PC-3 (cell line): ENCODE results near the gene APBB2. TPM values are rescaled to one million over a fixed set of nuclear protein-coding genes. Genes with fewer than 3 reads are reported as not detected.
A peak's percentile ranks its signal among the peaks of the same experiment; 100 is the strongest.
"Not testable (repeated sequence)": the region's sequence is repeated elsewhere in the genome, so short reads cannot be mapped to it uniquely, and the experiment has no call there.

Source experiments
- ATAC-seq: fragments of 200-7000 bp; cut with Tn5 transposase; 2 replicates; pipeline ENCODE4 v1.9.1; 2020; ENCODE audit warnings: mild to moderate bottlenecking, moderate library complexity
- BruUV-seq: library from RNA; stranded (reverse); fragments of 400-500 nt; replicated peaks from 2 replicates; lab custom pipeline; 2021; lab: Mats Ljungman, UMichigan
- CTCF ChIA-PET: fragments of 300-600 bp; sonication (Branson Sonifier 250); formaldehyde crosslinking; loops from one replicate; lab custom pipeline; 2022; ENCODE audit warnings: antibody characterized with exemption; lab: Charles Lee
- POLR2A ChIA-PET: fragments of 300-600 bp; sonication (Branson Sonifier 250); formaldehyde crosslinking; loops from one replicate; lab custom pipeline; 2022; ENCODE audit warnings: antibody characterized with exemption; ENCODE audit not compliant: unreplicated experiment; lab: Charles Lee
- DNase-seq: peaks from one replicate; pipeline ENCODE4 v3.0.0-alpha.2; 2015
- H2AFZ ChIP-seq: fragments of 300-600 bp; sonication (generic); 2 replicates; pipeline ENCODE4 v1.6.0; 2016; ENCODE audit warnings: antibody characterized with exemption, low read length
- H3F3A ChIP-seq: fragments of 300-600 bp; sonication (generic); one replicate; pipeline ENCODE4 v1.6.0; 2017; ENCODE audit warnings: antibody characterized with exemption, low read length, control low read depth, mild to moderate bottlenecking; ENCODE audit not compliant: unreplicated experiment
- H3K27ac ChIP-seq: fragments of 300-600 bp; sonication (generic); 2 replicates; pipeline ENCODE4 v1.5.1; 2016; ENCODE audit warnings: mild to moderate bottlenecking, low read length
- H3K27me3 ChIP-seq: fragments of 300-600 bp; sonication (generic); 2 replicates; pipeline ENCODE4 v1.6.1; 2016; ENCODE audit warnings: low read length, mixed read lengths
- H3K36me3 ChIP-seq: fragments of 300-600 bp; sonication (generic); 2 replicates; pipeline ENCODE4 v1.6.1; 2016; ENCODE audit warnings: low read depth, mixed run types, low read length, mixed read lengths
- H3K4me1 ChIP-seq: fragments of 300-600 bp; sonication (generic); 2 replicates; pipeline ENCODE4 v1.5.1; 2016; ENCODE audit warnings: low read length; ENCODE audit not compliant: insufficient read depth
- H3K4me2 ChIP-seq: fragments of 300-600 bp; sonication (generic); 2 replicates; pipeline ENCODE4 v1.6.0; 2016; ENCODE audit warnings: low read length
- H3K4me3 ChIP-seq: fragments of 300-600 bp; sonication (generic); 2 replicates; pipeline ENCODE4 v1.5.1; 2016; ENCODE audit warnings: mild to moderate bottlenecking, low read length, mixed read lengths
- H3K79me2 ChIP-seq: fragments of 300-600 bp; sonication (generic); 2 replicates; pipeline ENCODE4 v1.6.1; 2017; ENCODE audit warnings: low read length, mixed read lengths
- H3K9ac ChIP-seq: fragments of 300-600 bp; sonication (generic); 2 replicates; pipeline ENCODE4 v1.6.0; 2016; ENCODE audit warnings: mild to moderate bottlenecking, low read length
- H3K9me2 ChIP-seq: fragments of 300-600 bp; sonication (generic); replicated peaks from 2 replicates; pipeline ENCODE4 v1.6.1; 2016; ENCODE audit warnings: mixed run types, low read length, mixed read lengths
- H3K9me3 ChIP-seq: fragments of 300-600 bp; sonication (generic); 2 replicates; pipeline ENCODE4 v1.6.1; 2016; ENCODE audit warnings: low read length, mixed read lengths
- H4K20me1 ChIP-seq: fragments of 300-600 bp; sonication (generic); 2 replicates; pipeline ENCODE4 v1.6.1; 2016; ENCODE audit warnings: low read length, mixed read lengths
- EZH2 ChIP-seq: fragments of 300-600 bp; sonication (generic); IDR thresholded peaks from one replicate; pipeline ENCODE4 v1.6.1; 2017; ENCODE audit warnings: antibody characterized with exemption, mild to moderate bottlenecking, low read length; ENCODE audit not compliant: unreplicated experiment
- EZH2phosphoT487 ChIP-seq: fragments of 300-600 bp; sonication (generic); IDR thresholded peaks from 2 replicates; pipeline ENCODE4 v1.6.1; 2018; ENCODE audit warnings: mild to moderate bottlenecking, antibody characterized with exemption, low read length, borderline replicate concordance
- intact Hi-C: fragments of 100-400 bp; cut with micrococcal nuclease; formaldehyde crosslinking; loops from 2 replicates; pipeline ENCODE4 v1.9.0; 2023
- total RNA-seq: library from RNA; depleted of rRNA; stranded (reverse); fragments of >200 nt; gene quantifications from 2 replicates; pipeline ENCODE4 v1.2.3, GENCODE V29; 2014
- TF ChIP-seq, protein P1 (sequence below): fragments of 300-600 bp; sonication (generic); conservative IDR thresholded peaks from 2 replicates; pipeline ENCODE4 v1.5.1; 2017; ENCODE audit warnings: antibody characterized with exemption, low read depth, mild to moderate bottlenecking, low read length

The APBB2 gene
- total RNA-seq, 1 experiment from 2014 or later = 24.7 TPM

DNA sequence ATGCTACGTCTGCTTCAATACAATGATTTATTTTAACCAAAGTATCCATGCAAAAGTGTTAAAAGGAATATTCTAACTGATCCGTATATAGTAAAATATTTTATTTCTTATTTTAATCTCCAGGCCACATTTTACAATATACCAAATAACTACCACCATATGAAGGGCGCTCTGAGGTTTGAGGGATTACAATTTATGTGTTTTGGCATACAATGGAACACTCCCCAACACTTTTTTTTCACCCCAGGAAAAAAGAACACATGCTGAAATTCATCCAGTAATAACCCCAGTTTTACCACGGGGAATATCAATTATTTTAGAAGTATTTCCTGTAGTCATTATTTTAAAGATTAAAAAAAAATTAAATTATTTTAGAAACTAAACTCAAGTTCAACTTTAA is 65.4 kb downstream of the APBB2 start:
- no peaks in the 10 kb centered on the region for H3K9me2 ChIP-seq
- BruUV-seq = no TSS peak
- no peaks in the 10 kb centered on the region for H3K36me3 ChIP-seq
- peaks cover 3% of the 10 kb centered on the region for H3K4me1 ChIP-seq
- no peaks in the 10 kb centered on the region for H4K20me1 ChIP-seq
- POLR2A ChIA-PET = no interaction called here
- DNase-seq (no peak), ATAC-seq (no peak)
- H3K27ac ChIP-seq = no peak overlapping the region
- no peaks in the 10 kb centered on the region for H3K27me3 ChIP-seq
- TF ChIP-seq, protein P1, sequence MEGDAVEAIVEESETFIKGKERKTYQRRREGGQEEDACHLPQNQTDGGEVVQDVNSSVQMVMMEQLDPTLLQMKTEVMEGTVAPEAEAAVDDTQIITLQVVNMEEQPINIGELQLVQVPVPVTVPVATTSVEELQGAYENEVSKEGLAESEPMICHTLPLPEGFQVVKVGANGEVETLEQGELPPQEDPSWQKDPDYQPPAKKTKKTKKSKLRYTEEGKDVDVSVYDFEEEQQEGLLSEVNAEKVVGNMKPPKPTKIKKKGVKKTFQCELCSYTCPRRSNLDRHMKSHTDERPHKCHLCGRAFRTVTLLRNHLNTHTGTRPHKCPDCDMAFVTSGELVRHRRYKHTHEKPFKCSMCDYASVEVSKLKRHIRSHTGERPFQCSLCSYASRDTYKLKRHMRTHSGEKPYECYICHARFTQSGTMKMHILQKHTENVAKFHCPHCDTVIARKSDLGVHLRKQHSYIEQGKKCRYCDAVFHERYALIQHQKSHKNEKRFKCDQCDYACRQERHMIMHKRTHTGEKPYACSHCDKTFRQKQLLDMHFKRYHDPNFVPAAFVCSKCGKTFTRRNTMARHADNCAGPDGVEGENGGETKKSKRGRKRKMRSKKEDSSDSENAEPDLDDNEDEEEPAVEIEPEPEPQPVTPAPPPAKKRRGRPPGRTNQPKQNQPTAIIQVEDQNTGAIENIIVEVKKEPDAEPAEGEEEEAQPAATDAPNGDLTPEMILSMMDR = no peak
- H3K4me3 ChIP-seq = no peak overlapping the region
- no peaks in the 10 kb centered on the region for H3F3A ChIP-seq
- H3K9me3 ChIP-seq = no peaks in the 10 kb centered on the region
- CTCF ChIA-PET = no interaction called here
- no peak overlapping the region for H3K9ac ChIP-seq
- H3K79me2 ChIP-seq = peaks cover 35% of the 10 kb centered on the region
- H3K4me2 ChIP-seq = no peak overlapping the region
- H2AFZ ChIP-seq = no peak overlapping the region
- intact Hi-C loops = no loop called here

DNA sequence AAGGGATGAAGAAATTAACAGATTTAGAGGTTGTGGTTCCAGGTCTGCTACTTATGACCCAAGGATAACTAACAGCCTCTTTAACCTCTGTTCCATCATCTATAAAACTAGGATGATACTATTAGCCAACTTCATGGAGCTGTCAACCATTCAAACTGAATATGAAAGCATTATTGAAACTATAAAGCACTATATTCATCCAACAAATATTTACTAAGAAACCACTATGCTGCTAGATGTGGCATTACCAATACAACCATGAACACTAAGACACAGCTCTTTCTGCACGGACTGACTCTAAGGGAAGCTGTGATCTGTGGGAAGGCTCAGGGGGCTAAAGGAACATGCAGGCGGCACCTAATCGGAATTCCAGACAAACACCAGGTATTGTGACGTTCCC is 66.0 kb downstream of the APBB2 start:
- Histone ChIP-seq H3F3A (no peaks in the 10 kb centered on the region), H3K9ac (no peak overlapping the region), H4K20me1 (no peaks in the 10 kb centered on the region), H2AFZ (no peak overlapping the region), H3K36me3 (no peaks in the 10 kb centered on the region), H3K4me2 (no peak overlapping the region), H3K9me2 (no peaks in the 10 kb centered on the region), H3K4me1 (peaks cover 10% of the 10 kb centered on the region), H3K27ac (no peak overlapping the region), H3K9me3 (no peaks in the 10 kb centered on the region), H3K27me3 (no peaks in the 10 kb centered on the region), H3K79me2 (peaks cover 34% of the 10 kb centered on the region), H3K4me3 (no peak overlapping the region)
- TF ChIP-seq EZH2phosphoT487 (no peak), EZH2 (no peak)
- TF ChIP-seq, protein P1 = no peak
- POLR2A ChIA-PET = no interaction called here
- CTCF ChIA-PET = no interaction called here
- ATAC-seq (peak; percentile 35; the same call in 1 of the 2 replicates), DNase-seq (no peak)
- no TSS peak for BruUV-seq
- intact Hi-C loops = no loop called here

DNA sequence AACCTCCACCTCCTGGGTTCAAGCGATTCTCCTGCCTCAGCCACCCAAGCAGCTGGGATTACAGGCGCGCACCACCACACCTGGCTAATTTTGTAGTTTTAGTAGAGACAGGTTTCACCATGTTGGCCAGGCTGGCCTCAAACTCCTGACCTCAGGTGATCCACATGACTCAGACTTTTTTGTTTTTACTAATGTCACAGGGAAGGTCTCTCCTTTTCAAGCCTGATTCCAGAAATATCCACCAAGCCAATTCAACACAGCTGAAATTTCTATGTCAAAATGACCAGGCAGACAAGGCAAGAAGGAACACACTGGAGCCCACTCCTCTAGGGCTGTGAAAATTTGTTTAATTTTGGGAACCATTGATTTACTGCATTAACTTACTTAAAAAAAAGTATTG is 66.8 kb downstream of the APBB2 start:
- H3K4me3 ChIP-seq, BruUV-seq, DNase-seq, H2AFZ ChIP-seq, POLR2A ChIA-PET, intact Hi-C loops, H3K9me3 ChIP-seq, H3K27me3 ChIP-seq, CTCF ChIA-PET, H4K20me1 ChIP-seq, H3K4me2 ChIP-seq, H3K36me3 ChIP-seq, H3K27ac ChIP-seq, H3K9me2 ChIP-seq, H3K9ac ChIP-seq, H3F3A ChIP-seq, ATAC-seq: not testable (repeated sequence)
- Histone ChIP-seq H3K79me2 (peaks cover 31% of the 10 kb centered on the region), H3K4me1 (peaks cover 13% of the 10 kb centered on the region)
